ENCODE data around the gene TRIM40. TPM values are rescaled to one million over a fixed set of nuclear protein-coding genes. Genes with fewer than 3 reads are reported as not detected.

TRIM40 gene
- polyA plus RNA-seq, 1 donor (not counting 4 experiments of a cell fraction or from before 2014, with no cell fraction given), result not detected

- Histone ChIP-seq H3K27ac (ENCODE audit: control insufficient read depth, insufficient read depth, low read length) (no peak overlapping the region), H3K9me3 (ENCODE audit: control insufficient read depth, low read depth, low read length) (no peaks in the 10 kb centered on the region), H3K9ac (ENCODE audit: control insufficient read depth, extremely low read depth, insufficient read depth, low read length) (no peak overlapping the region), H2AFZ (ENCODE audit: control insufficient read depth, low read length) (no peak overlapping the region), H3K79me2 (ENCODE audit: control insufficient read depth, insufficient read depth, low read length) (no peaks in the 10 kb centered on the region), H3K4me2 (ENCODE audit: control insufficient read depth, extremely low read depth, insufficient read depth, low read depth, low read length) (no peak overlapping the region), H3K4me1 (ENCODE audit: control insufficient read depth, extremely low read depth, insufficient read depth, low read length) (peaks cover 8% of the 10 kb centered on the region), H3K9me1 (ENCODE audit: control insufficient read depth, extremely low read depth, insufficient read depth, low read length) (no peaks in the 10 kb centered on the region), H3K4me3 (ENCODE audit: control insufficient read depth in 2 of 3, extremely low read depth in 1 of 3, insufficient read depth in 2 of 3, low read depth in 1 of 3, low read length in 3 of 3) (no peak overlapping the region), H3K27me3 (ENCODE audit: control insufficient read depth, extremely low read depth, insufficient read depth, low read length) (peaks cover 49% of the 10 kb centered on the region), H4K20me1 (ENCODE audit: control insufficient read depth, extremely low read depth, insufficient read depth, low read length) (no peaks in the 10 kb centered on the region), H3K36me3 (ENCODE audit: control insufficient read depth in 2 of 2, extremely low read depth in 1 of 2, insufficient read depth in 2 of 2, low read length in 2 of 2) (no peaks in the 10 kb centered on the region)
- no peak for TF ChIP-seq EZH2 (IDR thresholded peaks at IDR 0.05; ENCODE audit: low read length)
- no peak for TF ChIP-seq CTCF (optimal IDR thresholded peaks at IDR 0.05 in 1 of 3, IDR thresholded peaks at IDR 0.05 in 1 of 3, conservative IDR thresholded peaks at IDR 0.05 in 1 of 3; ENCODE audit: extremely low read depth in 1 of 3, insufficient read depth in 2 of 3, low read length in 3 of 3)
- FAIRE-seq (no peak), DNase-seq (ENCODE audit: low read depth, low spot score) (no peak)
- dilution Hi-C loops (cut with MboI; ENCODE audit: extremely low pct_ligation_motif_present, low sequenced_read_pairs), result loop anchor here (10.0 kb wide), 1 partner anchor 55 kb away; the partner anchor contains the start of gene RNF39
Measured at GRCh38 chr6:30130179-30130679, 5.7 kb upstream of the TRIM40 start.

GRCh38 chr6:30130887-30131862, 4.8 kb upstream of the TRIM40 start:
- no peak overlapping the region for H3K9ac ChIP-seq (ENCODE audit: control insufficient read depth, extremely low read depth, insufficient read depth, low read length)
- H3K4me3 ChIP-seq (ENCODE audit: control insufficient read depth in 2 of 3, extremely low read depth in 1 of 3, insufficient read depth in 2 of 3, low read depth in 1 of 3, low read length in 3 of 3), result peak overlapping the region in 1 of 3 experiments; percentile 39
- peaks cover 8% of the 10 kb centered on the region for H3K4me1 ChIP-seq (ENCODE audit: control insufficient read depth, extremely low read depth, insufficient read depth, low read length)
- TF ChIP-seq EZH2 (IDR thresholded peaks at IDR 0.05; ENCODE audit: low read length) (no peak), CTCF (optimal IDR thresholded peaks at IDR 0.05 in 1 of 3, IDR thresholded peaks at IDR 0.05 in 1 of 3, conservative IDR thresholded peaks at IDR 0.05 in 1 of 3; ENCODE audit: extremely low read depth in 1 of 3, insufficient read depth in 2 of 3, low read length in 3 of 3) (peak; percentile 99 to 100 (median 100))
- H3K4me2 ChIP-seq (ENCODE audit: control insufficient read depth, extremely low read depth, insufficient read depth, low read depth, low read length), result peak overlapping the region; percentile 70
- no peak overlapping the region for H3K27ac ChIP-seq (ENCODE audit: control insufficient read depth, insufficient read depth, low read length)
- DNase-seq (ENCODE audit: low read depth, low spot score) (peak; percentile 57), FAIRE-seq (peak; percentile 67)
- H3K27me3 ChIP-seq (ENCODE audit: control insufficient read depth, extremely low read depth, insufficient read depth, low read length), result peaks cover 49% of the 10 kb centered on the region
- dilution Hi-C loops (cut with MboI; ENCODE audit: extremely low pct_ligation_motif_present, low sequenced_read_pairs), result loop anchor here (10.0 kb wide), 1 partner anchor 56 kb away; the partner anchor contains the start of gene RNF39
- H3K79me2 ChIP-seq (ENCODE audit: control insufficient read depth, insufficient read depth, low read length), result no peaks in the 10 kb centered on the region
- H3K36me3 ChIP-seq (ENCODE audit: control insufficient read depth in 2 of 2, extremely low read depth in 1 of 2, insufficient read depth in 2 of 2, low read length in 2 of 2), result no peaks in the 10 kb centered on the region
- no peaks in the 10 kb centered on the region for H4K20me1 ChIP-seq (ENCODE audit: control insufficient read depth, extremely low read depth, insufficient read depth, low read length)
- no peaks in the 10 kb centered on the region for H3K9me1 ChIP-seq (ENCODE audit: control insufficient read depth, extremely low read depth, insufficient read depth, low read length)
- H3K9me3 ChIP-seq (ENCODE audit: control insufficient read depth, low read depth, low read length), result no peaks in the 10 kb centered on the region
- peak overlapping the region; percentile 77 for H2AFZ ChIP-seq (ENCODE audit: control insufficient read depth, low read length)

Measured in keratinocyte (primary cell).